Measurements from ENCODE around the gene ATMIN.

DNA sequence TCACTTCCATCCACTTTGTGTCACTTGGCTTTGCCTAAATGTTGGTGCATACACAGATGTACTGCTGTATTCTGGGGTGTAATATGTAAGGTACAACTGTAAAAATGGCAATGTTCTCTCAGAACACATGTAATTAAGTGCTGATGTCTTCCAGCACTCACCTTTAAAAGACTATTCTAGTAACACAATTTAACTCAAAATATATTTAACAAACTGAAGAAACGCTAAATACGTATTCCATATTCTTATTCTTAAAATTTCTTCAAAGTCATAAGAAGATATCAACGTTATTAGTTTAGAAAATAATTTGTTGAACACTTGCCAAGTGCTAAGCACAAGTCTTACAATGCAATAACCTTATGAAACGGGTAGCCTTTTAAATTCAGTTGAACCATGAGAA, 32.6 kb upstream of the ATMIN start:
- TF ChIP-seq, protein P1, sequence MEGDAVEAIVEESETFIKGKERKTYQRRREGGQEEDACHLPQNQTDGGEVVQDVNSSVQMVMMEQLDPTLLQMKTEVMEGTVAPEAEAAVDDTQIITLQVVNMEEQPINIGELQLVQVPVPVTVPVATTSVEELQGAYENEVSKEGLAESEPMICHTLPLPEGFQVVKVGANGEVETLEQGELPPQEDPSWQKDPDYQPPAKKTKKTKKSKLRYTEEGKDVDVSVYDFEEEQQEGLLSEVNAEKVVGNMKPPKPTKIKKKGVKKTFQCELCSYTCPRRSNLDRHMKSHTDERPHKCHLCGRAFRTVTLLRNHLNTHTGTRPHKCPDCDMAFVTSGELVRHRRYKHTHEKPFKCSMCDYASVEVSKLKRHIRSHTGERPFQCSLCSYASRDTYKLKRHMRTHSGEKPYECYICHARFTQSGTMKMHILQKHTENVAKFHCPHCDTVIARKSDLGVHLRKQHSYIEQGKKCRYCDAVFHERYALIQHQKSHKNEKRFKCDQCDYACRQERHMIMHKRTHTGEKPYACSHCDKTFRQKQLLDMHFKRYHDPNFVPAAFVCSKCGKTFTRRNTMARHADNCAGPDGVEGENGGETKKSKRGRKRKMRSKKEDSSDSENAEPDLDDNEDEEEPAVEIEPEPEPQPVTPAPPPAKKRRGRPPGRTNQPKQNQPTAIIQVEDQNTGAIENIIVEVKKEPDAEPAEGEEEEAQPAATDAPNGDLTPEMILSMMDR (IDR thresholded peaks at IDR 0.05): no peak
- TF ChIP-seq EZH2 (IDR thresholded peaks at IDR 0.05; ENCODE audit: borderline replicate concordance, insufficient read depth, low read depth, low read length, poor library complexity, severe bottlenecking): no peak

All from B cell (primary cell).